ENCODE measurements around the gene SLC35B2.

GRCh38 chr6:44251576-44252524, 5.5 kb downstream of the SLC35B2 start:
- TF ChIP-seq, protein P1, sequence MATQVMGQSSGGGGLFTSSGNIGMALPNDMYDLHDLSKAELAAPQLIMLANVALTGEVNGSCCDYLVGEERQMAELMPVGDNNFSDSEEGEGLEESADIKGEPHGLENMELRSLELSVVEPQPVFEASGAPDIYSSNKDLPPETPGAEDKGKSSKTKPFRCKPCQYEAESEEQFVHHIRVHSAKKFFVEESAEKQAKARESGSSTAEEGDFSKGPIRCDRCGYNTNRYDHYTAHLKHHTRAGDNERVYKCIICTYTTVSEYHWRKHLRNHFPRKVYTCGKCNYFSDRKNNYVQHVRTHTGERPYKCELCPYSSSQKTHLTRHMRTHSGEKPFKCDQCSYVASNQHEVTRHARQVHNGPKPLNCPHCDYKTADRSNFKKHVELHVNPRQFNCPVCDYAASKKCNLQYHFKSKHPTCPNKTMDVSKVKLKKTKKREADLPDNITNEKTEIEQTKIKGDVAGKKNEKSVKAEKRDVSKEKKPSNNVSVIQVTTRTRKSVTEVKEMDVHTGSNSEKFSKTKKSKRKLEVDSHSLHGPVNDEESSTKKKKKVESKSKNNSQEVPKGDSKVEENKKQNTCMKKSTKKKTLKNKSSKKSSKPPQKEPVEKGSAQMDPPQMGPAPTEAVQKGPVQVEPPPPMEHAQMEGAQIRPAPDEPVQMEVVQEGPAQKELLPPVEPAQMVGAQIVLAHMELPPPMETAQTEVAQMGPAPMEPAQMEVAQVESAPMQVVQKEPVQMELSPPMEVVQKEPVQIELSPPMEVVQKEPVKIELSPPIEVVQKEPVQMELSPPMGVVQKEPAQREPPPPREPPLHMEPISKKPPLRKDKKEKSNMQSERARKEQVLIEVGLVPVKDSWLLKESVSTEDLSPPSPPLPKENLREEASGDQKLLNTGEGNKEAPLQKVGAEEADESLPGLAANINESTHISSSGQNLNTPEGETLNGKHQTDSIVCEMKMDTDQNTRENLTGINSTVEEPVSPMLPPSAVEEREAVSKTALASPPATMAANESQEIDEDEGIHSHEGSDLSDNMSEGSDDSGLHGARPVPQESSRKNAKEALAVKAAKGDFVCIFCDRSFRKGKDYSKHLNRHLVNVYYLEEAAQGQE (IDR thresholded peaks at IDR 0.05; ENCODE audit: insufficient read depth in 1 of 2, low read depth in 2 of 2, low read length in 2 of 2), result no peak
- TF ChIP-seq POLR2AphosphoS5 (IDR thresholded peaks at IDR 0.05; ENCODE audit: low read depth, low read length) (peak; percentile 60), TAF1 (IDR thresholded peaks at IDR 0.05; ENCODE audit: borderline replicate concordance, insufficient read depth, low read length) (no peak), SIN3A (IDR thresholded peaks at IDR 0.05; ENCODE audit: borderline replicate concordance, insufficient read depth, low read length) (no peak), FOXP2 (optimal IDR thresholded peaks at IDR 0.05; ENCODE audit: borderline replicate concordance, extremely low read depth, extremely low read length, insufficient read depth) (no peak)

Data from PFSK-1 (cell line).